Small intestine (tissue), 7 donors: ENCODE measurements around the gene COL25A1. TPM values are rescaled to one million over a fixed set of nuclear protein-coding genes. Genes with fewer than 3 reads are reported as not detected.

ENCODE experiments used
- DNase-seq, 2 donors: peaks; one replicate each; pipeline versions ENCODE4 v3.0.0 to v3.0.0-alpha.2; 2013
- FAIRE-seq: peaks from 2 replicates; lab custom pipeline; 2012; peaks lifted over from hg19 to GRCh38; lab: Jason Lieb, UNC
- H3K27ac ChIP-seq, 3 donors: one replicate each; pipeline ENCODE4 v1.5.1; 2013; ENCODE audit warnings: low read length in 2 of 3, mild to moderate bottlenecking in 2 of 3, control low read depth in 1 of 3, inconsistent platforms in 1 of 3, low read depth in 1 of 3, moderate library complexity in 1 of 3
- H3K27me3 ChIP-seq, 3 donors: one replicate each; pipeline ENCODE4 v1.6.1; 2013; ENCODE audit warnings: low read length in 3 of 3, inconsistent platforms in 1 of 3; ENCODE audit not compliant: control insufficient read depth in 3 of 3, insufficient read depth in 3 of 3
- H3K36me3 ChIP-seq, 3 donors: one replicate each; pipeline ENCODE4 v1.6.1; 2013; ENCODE audit warnings: low read length in 3 of 3, inconsistent platforms in 1 of 3, low read depth in 1 of 3, mild to moderate bottlenecking in 1 of 3, moderate library complexity in 1 of 3; ENCODE audit not compliant: control insufficient read depth in 3 of 3, insufficient read depth in 2 of 3
- H3K4me1 ChIP-seq, 3 donors: one replicate each; pipeline ENCODE4 v1.6.1; 2013; ENCODE audit warnings: low read length in 2 of 3, inconsistent platforms in 1 of 3, low read depth in 1 of 3, mild to moderate bottlenecking in 1 of 3, moderate library complexity in 1 of 3; ENCODE audit not compliant: control insufficient read depth in 3 of 3, insufficient read depth in 2 of 3
- H3K4me3 ChIP-seq, 3 donors: one replicate each; pipeline ENCODE4 v1.5.1; 2013; ENCODE audit warnings: low read length in 3 of 3, control low read depth in 1 of 3, inconsistent platforms in 1 of 3, low read depth in 1 of 3, mild to moderate bottlenecking in 1 of 3, moderate library complexity in 1 of 3
- H3K9me3 ChIP-seq, 2 donors: one replicate each; pipeline ENCODE4 v1.6.1; 2013; ENCODE audit warnings: low read depth in 1 of 2, low read length in 1 of 2; ENCODE audit not compliant: control insufficient read depth in 2 of 2, insufficient read depth in 1 of 2
- WGBS, 3 donors: extraction: QIAGEN DNeasy Blood & Tissue Kit; methylation state at CpG; one replicate each; pipeline ENCODE4 v1.1.7; 2013; 5-methylcytosine and 5-hydroxymethylcytosine counted together
- polyA plus RNA-seq, 4 donors: library from polyadenylated mRNA; stranded (reverse) in 3 of 4; unstranded in 1 of 4; fragments of 200-250 nt in 3 of 4; fragments of 120-200 nt in 1 of 4; gene quantifications; one replicate each; pipeline versions ENCODE4 v1.2.1 to v1.2.3, GENCODE V29; 2013
- donor health status: healthy with polysubstance abuse.
- donor health status: control.
- donor health status: control.
- donor health status: Bipolar disorder and iron deficiency.
- donor health status: healthy.

The COL25A1 gene
- polyA plus RNA-seq, 4 donors: 0.24 to 6.2 (median 2.5) TPM

DNA sequence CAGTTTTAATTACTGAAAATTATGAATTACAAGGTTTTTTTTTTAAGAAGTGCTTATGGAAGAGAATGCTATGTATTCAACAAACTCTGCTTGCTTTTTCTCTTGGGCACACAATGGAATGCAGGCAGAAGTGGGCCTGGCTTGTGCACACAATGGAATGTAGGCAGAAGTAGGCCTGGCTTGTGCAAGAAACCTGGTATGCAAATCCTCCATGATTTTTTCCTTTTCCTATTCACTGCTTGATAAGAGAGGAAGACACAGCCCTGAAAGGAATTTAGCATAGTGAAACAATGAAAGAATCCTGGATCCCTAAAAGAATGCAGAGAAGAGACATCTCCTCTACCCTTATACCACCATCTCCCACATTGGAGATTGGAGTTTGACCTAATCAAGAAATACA lies 138.4 kb downstream of the COL25A1 start:
- DNase-seq (no peak), FAIRE-seq (no peak)
- no peak overlapping the region for H3K4me3 ChIP-seq
- no peaks in the 10 kb centered on the region for H3K36me3 ChIP-seq
- no peaks in the 10 kb centered on the region for H3K9me3 ChIP-seq
- H3K27me3 ChIP-seq: peaks cover 0 to 3% (median 1%) of the 10 kb centered on the region in 3 donors
- H3K4me1 ChIP-seq: no peaks in the 10 kb centered on the region
- no peak overlapping the region for H3K27ac ChIP-seq

DNA sequence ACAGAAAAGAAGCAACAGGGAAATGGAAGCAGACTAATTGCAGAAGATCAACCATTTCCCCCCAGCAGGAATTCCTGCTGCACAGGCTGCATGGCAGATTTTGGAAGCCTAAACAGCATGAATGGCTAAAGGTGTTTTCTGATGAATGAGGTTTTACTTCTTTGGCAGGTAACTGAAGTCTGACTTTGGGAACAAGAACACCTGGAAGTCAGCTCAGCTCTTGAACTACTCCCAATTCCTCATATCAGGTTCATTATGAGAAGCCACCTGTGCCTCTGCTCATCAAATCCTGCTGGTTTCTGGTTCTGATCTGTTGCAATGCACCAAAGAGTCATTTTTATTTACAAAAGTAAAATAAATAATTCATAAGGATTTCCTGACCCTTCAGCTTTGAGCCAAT lies 139.0 kb downstream of the COL25A1 start:
- Histone ChIP-seq H3K36me3 (no peaks in the 10 kb centered on the region), H3K4me3 (no peak overlapping the region), H3K27ac (no peak overlapping the region), H3K9me3 (no peaks in the 10 kb centered on the region), H3K4me1 (no peaks in the 10 kb centered on the region), H3K27me3 (peaks cover 0 to 1% (median 0%) of the 10 kb centered on the region in 3 donors)
- DNase-seq: no peak
- FAIRE-seq: no peak

DNA sequence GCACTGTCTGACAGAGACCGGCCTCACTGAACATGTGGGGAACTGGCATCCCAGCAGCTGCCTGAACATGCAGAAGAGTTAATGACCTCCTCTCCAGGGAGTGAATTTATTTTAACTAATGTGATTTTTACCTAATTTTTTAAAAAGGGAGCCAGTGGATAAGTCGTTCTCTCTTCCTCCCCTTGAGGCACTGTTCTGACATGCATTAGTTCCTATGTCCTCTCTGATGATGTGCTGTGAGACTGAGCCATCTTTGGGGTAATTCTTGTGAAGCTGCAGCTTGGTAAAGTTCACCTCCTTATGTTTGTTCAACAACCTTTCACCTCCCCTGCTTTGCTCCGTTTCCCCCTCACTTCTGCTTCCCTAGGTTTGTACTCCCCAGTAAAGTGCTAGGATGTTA lies 139.7 kb downstream of the COL25A1 start:
- no peak overlapping the region for H3K27ac ChIP-seq
- FAIRE-seq (no peak), DNase-seq (no peak)
- H3K4me3 ChIP-seq: no peak overlapping the region
- H3K27me3 ChIP-seq: peaks cover 0 to 1% (median 0%) of the 10 kb centered on the region in 3 donors
- no peaks in the 10 kb centered on the region for H3K36me3 ChIP-seq
- no peaks in the 10 kb centered on the region for H3K4me1 ChIP-seq
- H3K9me3 ChIP-seq: no peaks in the 10 kb centered on the region
- 80 to 91% (median 87%) methylated on average over 3 of the region's 3 CpGs for WGBS, 3 donors

GRCh38 chr4:109160494-109160893 lies 142.0 kb downstream of the COL25A1 start:
- H3K27ac ChIP-seq: no peak overlapping the region
- no peak overlapping the region for H3K4me3 ChIP-seq
- peaks cover 0 to 2% (median 1%) of the 10 kb centered on the region in 3 donors for H3K27me3 ChIP-seq
- no peaks in the 10 kb centered on the region for H3K4me1 ChIP-seq
- H3K36me3 ChIP-seq: no peaks in the 10 kb centered on the region
- H3K9me3 ChIP-seq: no peaks in the 10 kb centered on the region
- DNase-seq (no peak), FAIRE-seq (no peak)
- WGBS, 3 donors: 78 to 82% (median 80%) methylated on average over 4 of the region's 4 CpGs

DNA sequence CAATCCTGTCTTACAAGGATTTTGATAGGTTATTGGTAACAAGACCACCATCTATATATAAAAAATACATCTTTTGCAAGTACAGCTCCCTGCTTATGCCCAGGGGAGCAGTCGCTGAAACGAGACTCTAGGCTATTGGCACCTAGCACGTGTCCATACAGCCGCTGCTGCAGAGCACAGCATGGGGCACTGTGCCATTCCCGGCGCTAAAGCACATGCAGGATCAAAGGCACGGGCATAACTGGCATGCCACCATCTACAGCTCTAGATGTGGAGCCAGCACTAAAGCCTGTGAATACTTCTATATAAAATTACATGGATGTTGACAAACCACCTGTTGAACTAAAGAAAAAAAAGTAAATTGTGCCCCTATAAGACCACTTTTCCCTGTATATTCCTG lies 144.8 kb downstream of the COL25A1 start:
- no peak overlapping the region for H3K4me3 ChIP-seq
- no peak overlapping the region for H3K27ac ChIP-seq
- peaks cover 0 to 2% (median 1%) of the 10 kb centered on the region in 3 donors for H3K27me3 ChIP-seq
- no peaks in the 10 kb centered on the region for H3K4me1 ChIP-seq
- WGBS, 3 donors: 89 to 91% (median 89%) methylated on average over 7 of the region's 7 CpGs
- no peaks in the 10 kb centered on the region for H3K36me3 ChIP-seq
- no peaks in the 10 kb centered on the region for H3K9me3 ChIP-seq
- no peak for DNase-seq
- no peak for FAIRE-seq

DNA sequence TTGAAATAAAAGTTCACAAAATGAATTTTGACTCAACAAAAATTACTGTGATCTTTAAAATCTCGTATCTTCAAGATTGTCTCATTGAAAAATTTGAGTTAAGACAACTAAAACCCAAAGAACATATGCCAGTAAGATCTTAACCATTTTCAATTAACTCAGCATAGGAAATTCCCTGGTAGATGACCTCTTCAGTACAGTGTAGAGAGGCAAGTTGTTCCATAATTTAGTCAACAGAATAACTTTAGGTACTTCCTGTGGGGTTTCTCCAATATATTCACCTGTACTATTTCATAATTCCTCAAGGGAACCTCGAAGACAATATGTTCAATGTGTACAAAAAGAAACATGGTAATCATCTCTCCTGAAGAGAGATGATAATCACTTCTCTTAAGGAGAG lies 145.3 kb downstream of the COL25A1 start:
- DNase-seq (no peak), FAIRE-seq (no peak)
- 50 to 73% (median 57%) methylated on average over 2 of the region's 2 CpGs for WGBS, 3 donors
- H3K27ac ChIP-seq: no peak overlapping the region
- no peaks in the 10 kb centered on the region for H3K36me3 ChIP-seq
- H3K27me3 ChIP-seq: peaks cover 0 to 2% (median 1%) of the 10 kb centered on the region in 3 donors
- no peaks in the 10 kb centered on the region for H3K4me1 ChIP-seq
- H3K4me3 ChIP-seq: no peak overlapping the region
- H3K9me3 ChIP-seq: no peaks in the 10 kb centered on the region

GRCh38 chr4:109156356-109156755 lies 146.1 kb downstream of the COL25A1 start:
- H3K4me3 ChIP-seq: no peak overlapping the region
- H3K27me3 ChIP-seq: peaks cover 0 to 2% (median 0%) of the 10 kb centered on the region in 3 donors
- H3K36me3 ChIP-seq: no peaks in the 10 kb centered on the region
- H3K4me1 ChIP-seq: no peaks in the 10 kb centered on the region
- H3K27ac ChIP-seq: no peak overlapping the region
- DNase-seq: no peak
- no peak for FAIRE-seq
- H3K9me3 ChIP-seq: no peaks in the 10 kb centered on the region
- 79 to 82% (median 82%) methylated on average over 2 of the region's 2 CpGs for WGBS, 3 donors

GRCh38 chr4:109155682-109156283 lies 146.7 kb downstream of the COL25A1 start:
- no peak overlapping the region for H3K27ac ChIP-seq
- no peaks in the 10 kb centered on the region for H3K4me1 ChIP-seq
- peaks cover 0 to 2% (median 0%) of the 10 kb centered on the region in 3 donors for H3K27me3 ChIP-seq
- FAIRE-seq (no peak), DNase-seq (no peak)
- H3K36me3 ChIP-seq: no peaks in the 10 kb centered on the region
- no peak overlapping the region for H3K4me3 ChIP-seq
- WGBS, 3 donors: 43 to 58% (median 45%) methylated on average over 4 of the region's 4 CpGs
- no peaks in the 10 kb centered on the region for H3K9me3 ChIP-seq

- H3K9me3 ChIP-seq: no peaks in the 10 kb centered on the region
- DNase-seq: no peak
- FAIRE-seq: no peak
- 47 to 52% (median 51%) methylated on average over 2 of the region's 2 CpGs for WGBS, 3 donors
- H3K36me3 ChIP-seq: no peaks in the 10 kb centered on the region
- no peak overlapping the region for H3K27ac ChIP-seq
- H3K4me3 ChIP-seq: no peak overlapping the region
- peaks cover 0 to 2% (median 0%) of the 10 kb centered on the region in 3 donors for H3K27me3 ChIP-seq
- no peaks in the 10 kb centered on the region for H3K4me1 ChIP-seq
Observed at GRCh38 chr4:109155084-109155483, 147.4 kb downstream of the COL25A1 start.
